ENCODE results near the gene CACNB1.
A peak's percentile ranks its signal among the peaks of the same experiment; 100 is the strongest.

The CACNB1 gene

DNA sequence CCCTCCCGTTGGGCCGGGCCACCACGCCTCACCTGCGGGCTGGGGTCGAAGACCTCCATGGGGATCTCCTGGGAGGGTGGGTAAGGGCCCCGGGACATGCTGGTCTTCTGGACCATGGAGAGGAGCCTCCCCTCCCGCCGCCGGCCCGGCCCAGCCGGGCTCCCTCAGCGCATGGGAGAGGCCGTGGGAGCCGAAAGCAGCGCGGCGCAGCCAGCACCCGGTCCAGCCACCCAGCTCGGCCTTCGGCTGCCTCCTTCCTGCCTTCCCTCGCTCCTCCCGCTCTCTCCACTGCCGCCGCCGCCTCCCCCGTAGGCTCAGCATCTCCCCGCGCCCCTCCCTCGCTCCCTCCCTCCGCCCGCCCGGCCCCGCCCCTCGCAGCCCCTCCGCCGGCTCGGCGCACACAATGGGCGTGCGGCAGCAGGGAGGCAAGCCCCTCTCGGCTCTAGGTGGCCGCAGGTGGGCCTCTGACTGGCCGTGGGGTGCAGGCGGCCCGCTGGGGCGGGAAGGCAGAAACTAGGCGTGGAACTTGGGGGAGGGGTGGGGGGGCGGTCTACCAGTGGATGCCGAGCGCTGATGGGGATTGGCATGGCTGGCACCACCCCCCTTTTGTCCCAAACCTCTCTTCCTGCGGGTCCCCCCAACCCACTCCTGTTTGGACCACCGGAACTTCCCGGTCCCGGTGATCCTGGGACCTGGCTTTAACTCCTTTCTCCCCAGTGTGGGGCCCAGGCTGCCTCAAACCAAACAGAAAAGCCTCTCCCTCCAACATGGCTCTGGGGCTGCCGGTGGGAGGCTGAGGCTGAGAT is at the start of gene CACNB1:
Gene CACNB1, minus strand, starts transcription at position 290 of the 806 bp plus-strand sequence. Its CDS starts 174 bp downstream, at position 116.
- peak; percentile 50 for DNase-seq (ENCODE audit: low read depth)

DNA sequence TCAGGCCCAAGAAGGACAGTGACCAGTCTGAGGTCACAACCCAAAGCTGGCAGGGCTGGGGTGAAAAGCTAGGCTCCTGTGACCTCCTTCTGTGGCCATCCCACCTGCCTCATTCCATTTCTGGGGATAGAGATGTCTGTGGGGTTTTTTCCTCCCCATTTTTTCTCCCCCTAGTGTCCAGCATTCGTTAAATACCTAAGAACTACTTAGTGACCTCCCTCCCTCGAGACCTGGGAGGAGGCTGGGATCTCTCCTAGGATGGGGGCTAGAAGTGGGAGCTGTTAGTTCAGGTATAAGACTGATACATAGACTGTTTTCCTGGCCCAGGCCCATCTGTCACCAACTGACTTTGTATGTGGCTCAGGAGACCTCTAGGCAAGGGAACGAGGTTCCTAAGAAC is 48.8 kb upstream of the CACNB1 start:
- no peak for DNase-seq (ENCODE audit: low read depth)

DNA sequence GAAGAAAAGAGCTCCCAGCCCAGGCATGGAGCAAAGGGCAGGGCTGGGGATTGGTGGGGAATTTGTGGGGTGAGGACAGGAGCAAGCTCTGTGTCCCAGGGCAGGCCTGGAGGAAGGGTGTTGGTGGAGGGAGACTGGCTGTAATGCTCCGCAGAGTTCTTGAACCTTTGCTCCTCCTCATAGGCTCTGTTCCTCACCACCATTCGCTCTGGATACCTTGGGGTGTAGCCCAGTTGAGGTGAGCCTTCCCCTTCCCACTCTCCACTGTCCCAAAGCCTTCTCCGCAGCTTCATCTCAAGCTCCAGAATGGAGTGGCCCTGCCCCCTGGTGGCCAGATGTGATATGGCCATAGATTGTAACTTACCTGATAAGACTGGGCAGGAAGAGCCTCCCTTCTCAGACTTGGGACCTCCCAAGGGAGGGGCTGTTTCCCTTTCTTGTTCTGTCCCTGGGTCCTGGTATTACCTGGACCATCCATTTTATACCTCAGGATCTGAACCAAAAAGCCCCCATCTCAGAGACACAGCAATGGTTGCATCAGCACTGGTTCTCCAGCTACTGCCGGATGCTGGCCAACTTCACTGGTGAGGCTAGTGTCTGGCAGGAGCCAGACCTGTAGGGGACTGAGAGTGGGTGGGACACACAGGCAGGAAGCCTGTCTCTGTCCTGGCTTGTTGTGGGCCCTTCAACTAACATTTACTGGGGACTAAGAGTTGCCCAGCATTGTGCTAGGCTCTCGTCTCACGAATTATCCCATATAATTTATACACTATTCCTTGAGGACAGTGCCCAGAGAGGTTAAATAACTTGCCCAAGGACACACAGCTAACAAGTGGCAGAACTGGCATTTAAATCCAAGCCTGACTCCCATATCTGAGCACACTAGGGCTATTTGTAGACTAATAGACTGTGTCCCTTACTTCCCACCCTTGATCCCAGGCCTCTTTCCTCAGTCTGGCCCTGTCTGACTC is 47.4 kb upstream of the CACNB1 start:
- DNase-seq (ENCODE audit: low read depth): peak; percentile 68

DNA sequence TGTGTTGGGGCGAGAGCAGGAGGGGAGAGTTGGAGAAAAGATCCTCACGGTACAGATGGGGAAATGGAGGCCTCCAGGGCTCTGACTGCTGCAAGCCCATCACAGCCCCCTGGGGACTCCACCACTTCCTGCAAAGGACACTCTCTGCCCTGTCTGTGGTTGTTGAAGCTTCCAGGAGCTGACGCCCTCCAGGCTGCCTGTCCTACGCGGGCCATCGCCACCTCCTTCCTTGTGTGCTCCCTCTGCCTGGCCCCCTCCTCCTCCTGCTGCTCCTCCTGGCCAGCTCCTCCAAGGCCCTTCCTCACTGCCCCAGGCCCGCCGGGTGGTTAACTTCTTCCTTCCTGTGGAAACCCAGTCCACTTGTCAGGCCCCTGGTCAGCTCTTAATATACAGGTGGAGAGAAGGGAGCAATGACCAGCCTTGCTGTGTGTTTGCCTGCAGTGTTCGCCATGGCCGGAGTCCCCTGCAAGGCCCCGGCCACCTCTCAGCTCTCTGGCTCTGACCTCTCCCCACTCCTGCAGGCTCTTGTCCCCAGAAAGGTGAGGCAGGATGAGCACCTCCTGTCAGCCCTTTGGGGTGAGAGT is 46.6 kb upstream of the CACNB1 start:
- DNase-seq (ENCODE audit: low read depth): no peak

DNA sequence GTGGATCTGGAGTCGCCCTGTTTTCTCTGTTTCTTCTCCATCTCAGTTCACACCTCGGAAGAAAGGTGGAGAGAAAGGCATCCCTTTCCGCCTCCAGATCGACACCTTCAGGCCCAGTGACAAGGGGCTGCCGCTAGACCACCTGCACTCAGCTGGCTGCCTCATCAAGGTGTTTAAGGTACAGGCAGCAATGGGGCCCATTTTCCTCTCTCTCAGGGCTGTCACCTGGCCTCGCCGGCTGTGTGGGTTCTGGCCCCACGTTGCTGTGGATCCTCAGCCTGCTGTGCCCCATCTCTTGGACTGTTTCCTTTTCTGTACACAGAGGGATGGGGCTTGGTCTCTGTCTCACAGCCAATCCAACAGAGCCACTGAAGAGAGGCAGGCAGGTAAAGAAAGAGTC is 45.7 kb upstream of the CACNB1 start:
- no peak for DNase-seq (ENCODE audit: low read depth)

DNA sequence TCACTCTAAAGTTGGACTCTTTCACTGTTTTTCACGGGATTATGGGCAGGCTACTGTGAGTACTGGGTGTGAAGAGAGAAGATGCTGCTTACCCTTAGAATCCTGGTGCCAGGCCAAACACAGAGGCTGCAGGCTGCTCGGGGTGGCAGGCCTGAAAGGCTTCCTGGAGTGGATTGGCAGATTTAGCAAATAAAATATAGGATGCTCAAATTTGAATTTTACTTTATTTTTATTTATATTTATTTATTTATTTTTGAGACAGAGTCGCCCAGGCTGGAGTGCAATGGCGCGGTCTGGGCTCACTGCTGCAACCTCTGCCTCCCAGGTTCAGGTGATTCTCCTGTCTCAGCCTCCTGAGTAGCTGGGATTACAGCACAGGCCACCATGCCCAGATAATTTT is 43.2 kb upstream of the CACNB1 start:
- no peak for DNase-seq (ENCODE audit: low read depth)

DNA sequence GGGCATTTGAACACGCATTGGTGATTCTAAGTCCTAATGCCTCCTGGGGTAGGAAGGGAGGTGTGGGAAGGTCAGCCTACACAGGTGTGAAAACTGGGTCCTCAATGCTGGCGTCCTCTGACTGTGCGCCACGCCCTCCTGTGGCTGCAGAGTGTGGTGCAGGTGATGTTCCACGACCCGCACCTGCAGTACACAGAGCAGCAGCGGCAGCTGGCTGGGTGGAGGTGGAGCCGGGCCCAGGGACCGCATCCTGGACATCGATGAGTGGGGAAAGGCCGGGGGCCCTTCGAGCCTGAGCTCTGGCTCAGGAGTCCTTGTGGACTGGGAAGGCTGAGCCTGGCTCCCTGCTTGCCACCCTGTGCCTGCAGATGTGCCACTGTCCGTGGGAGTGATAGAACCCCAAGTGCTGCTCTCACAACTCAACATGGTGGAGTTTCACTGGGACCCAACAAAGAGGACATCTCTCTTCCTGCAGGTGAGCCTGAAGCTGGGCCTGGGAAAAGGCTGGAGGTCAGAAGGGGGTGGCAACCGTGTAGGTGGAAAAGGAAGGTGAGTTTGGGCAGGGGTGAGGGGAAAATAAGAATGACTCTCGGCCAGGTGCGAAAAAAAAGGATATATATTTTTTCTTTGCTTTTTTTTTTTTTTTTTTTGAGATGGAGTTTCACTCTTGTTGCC is 42.3 kb upstream of the CACNB1 start:
- peak; percentile 54 for DNase-seq (ENCODE audit: low read depth)

DNA sequence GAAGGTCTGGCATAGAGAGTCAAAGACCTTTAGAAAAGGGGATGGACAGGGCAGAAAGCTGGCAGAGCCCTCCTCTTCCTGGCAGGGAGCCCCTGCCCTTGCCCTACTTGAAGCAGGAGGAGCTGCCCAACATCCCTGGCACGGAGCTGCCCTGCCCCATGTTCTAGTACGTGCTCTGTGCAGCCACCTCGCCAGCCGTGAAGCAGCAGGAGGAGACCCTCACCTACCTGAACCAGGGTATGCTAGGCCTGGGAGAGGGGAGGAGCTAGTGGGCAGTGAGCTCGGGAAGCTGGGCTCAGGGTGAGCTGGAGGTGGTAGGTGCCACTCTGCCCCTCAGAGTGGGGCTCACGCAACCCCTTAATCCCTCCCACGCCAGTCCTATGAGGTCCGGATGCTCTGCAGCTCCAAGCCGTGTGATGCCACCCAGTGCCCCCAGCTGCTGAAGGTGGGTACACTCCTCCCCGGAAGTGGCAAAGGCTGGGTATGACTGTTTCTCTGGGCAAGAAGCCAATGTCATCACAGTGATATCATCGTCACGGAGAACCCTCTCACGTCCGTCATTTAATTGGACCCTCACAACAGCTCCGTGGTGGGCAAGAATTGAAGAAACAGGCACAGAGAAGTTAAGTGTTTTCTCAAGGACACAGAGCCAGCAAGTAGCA is 41.0 kb upstream of the CACNB1 start:
- peak; percentile 71 for DNase-seq (ENCODE audit: low read depth)

DNA sequence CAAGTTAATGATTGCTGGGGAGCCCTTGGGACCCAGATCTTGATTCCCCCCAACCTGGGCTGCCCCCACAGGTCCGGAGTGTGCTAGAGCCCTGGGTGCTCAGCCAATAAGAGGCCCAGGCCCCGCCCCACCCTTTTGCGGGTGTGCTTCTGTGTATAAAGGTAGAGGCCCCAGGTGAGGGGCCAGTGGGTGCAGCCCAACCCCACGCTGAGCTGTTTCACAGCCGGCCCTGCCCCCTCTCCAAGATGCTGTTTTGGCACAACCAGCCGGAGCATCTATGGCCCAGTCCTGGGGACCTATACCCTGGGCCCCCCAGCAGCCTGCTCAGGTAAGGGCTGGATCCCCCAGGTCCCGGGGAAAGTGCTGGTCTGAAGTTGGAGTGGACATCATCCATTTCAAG is 40.1 kb upstream of the CACNB1 start:
- no peak for DNase-seq (ENCODE audit: low read depth)

DNA sequence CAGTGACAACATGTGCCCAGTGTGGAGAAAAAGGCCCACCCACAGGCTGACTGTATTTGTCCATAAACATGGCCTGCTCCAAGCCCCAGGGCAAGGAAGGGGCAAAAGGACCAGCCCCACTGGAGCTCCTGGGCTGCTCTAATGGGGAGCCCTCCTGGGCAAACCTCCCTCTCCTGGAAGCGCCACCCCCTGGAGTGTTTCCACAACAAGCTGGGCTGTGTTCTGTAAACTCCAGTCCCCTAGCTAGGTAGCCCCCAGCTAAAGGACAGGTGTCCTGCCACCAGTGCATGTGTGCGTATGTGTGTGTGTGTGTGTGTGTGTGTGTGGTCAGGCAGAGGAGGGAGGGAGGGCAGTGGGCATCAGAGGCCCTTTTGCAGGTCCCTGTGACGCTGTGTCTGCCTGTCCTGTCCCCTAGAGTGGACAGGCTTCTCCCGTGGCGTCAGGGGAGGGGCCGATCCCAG is 39.5 kb upstream of the CACNB1 start:
- DNase-seq (ENCODE audit: low read depth): no peak

DNA sequence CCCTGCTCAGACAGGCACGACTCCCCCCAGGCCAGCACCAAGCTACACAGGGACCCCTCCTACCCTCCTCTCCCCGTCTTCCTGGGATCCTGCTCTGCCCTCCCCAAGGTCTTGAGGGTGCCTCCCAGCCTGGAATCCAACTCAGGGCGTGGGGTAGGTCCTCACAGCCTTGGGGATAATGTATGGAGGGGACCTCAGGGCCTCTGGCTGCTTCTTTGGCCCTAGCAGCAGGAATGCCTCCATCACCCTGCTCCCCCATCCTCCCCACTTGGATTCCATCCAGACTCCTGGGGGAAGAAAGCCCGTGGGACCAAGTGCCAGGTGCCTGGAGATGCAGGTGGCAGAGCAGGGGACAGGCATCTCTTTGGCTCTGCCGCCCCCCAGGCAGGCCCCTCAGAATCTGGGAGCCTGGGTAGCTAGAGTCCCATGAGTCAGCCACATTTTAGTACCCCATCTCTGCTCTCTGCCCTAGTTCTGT is 39.0 kb upstream of the CACNB1 start:
- no peak for DNase-seq (ENCODE audit: low read depth)

DNA sequence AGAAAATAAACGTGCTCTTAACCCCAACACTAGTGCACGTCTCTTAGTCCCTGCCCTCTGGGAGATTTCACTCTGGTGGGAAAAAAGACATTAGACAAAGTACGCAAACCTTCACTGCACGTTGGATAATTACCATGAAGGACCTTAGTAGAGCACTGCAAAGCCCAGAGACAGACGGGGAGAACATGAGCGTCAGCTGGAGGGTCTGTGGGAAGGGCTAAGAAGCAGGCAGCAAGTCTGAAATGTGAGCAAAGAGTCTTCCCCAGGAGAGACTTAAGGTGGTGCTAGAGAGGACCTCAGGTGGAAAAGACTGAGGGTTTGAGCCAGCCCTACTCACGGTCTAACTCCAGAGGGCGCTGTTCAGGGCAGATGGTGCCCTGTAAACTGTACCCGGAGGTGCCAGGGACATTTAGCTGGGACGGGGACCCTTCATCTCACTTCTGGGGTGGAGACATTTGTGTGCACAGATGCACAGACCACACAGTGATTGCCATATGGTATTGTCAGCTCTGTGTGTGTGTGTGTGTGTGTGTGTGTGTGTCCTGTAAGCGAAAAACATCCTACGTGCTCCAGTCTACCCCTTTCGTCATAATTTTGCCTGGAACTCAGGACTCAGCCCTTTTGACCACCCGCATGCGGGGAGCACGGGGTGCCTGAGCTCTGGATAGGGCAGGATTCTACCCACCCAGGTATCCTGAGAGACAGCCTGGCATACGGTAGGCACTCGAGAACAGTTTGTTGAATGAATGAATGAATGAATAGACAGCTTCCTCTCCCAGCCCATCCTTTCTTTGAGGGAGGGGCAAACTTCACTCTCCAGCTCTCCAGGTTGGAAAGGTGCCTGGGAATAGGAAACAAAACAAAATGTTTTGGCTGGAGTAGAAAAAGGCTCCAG is 38.3 kb upstream of the CACNB1 start:
- no peak for DNase-seq (ENCODE audit: low read depth)

DNA sequence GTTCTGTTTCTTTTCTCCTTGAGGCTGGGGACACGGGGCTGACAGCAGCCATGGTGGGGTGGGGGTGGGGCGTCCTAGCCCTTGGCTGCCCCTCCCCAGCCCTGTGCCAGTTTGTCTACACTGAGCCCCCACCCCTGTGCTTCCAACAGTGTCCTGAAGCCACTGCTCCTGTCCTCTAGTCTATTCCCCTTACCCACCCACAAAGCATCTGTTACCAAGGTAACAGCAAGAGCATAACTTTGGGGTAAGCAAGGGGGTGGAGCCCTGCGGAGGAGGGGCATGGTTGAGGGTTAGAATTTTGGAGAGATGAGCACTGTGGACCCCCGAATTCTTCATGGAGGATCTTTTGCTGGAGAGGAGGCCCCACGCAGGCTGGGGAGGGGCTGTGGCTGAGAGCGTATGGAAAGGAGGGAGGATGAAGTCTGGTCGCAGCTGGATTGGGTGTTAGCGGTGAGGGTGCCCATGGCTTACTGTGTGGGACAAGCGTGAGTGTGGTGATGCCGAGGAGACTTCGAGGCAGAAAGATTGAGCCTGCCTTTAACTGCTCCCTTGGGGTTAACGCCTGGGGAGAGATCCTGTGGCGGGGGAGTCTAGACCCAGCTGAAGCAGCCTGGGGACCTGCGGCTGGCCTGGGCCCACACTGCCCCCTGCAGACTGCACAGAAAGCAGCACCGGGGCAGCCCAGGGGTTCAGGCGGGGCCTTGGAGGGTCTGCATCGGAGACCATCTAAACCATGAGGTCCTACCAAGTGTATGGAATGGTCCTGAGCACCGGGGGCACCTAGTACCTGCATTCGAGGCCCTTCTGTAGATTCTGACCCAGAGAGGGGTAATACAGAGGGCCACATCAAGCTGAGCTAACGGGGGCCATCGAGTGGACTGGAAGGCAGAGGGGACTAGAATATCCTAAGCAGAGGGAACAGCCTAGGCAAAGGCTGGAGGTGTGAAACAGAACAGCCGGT is 34.4 kb upstream of the CACNB1 start:
- peak; percentile 29 for DNase-seq (ENCODE audit: low read depth)

DNA sequence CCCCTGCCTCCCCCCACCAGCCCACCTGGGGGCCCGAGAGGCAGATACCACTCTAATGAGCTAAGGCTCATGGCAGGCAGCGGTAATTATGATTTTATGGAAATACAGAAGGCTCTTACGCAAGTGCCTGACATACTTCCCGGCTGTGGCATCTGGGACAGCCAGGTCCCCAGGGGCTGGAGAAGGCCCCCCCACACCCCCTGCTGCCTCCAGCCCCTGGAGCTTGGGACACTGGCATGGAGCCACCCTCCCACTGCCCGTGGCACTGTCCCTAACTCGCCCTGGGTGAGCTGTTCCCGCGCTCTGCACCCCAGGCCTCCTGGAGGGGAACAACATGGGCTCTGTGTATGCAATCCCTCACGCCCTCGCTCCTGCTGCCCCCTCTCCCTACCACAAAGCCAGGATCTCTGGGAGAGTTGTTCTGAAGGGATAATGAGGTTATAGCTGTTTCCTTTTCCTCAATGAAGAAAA is 33.7 kb upstream of the CACNB1 start:
- no peak for DNase-seq (ENCODE audit: low read depth)

DNA sequence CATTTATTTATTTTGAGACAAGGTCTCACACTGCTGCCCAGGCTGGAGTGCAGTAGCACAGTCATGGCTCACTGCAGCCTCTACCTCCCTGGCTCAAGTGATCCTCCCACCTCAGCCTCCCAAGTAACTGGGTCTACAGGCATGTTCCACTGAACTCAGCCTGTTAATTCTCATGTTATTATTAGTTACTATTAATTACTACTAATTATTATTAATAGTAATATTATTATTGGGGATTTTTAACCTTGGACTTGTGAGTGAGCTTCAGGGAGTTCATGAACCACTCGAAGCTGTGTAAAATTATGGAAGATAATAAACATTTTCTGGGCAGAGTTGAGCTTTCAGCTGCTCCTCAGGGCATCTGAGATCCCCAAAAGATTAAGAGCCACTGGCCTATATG is 32.9 kb upstream of the CACNB1 start:
- no peak for DNase-seq (ENCODE audit: low read depth)

DNA sequence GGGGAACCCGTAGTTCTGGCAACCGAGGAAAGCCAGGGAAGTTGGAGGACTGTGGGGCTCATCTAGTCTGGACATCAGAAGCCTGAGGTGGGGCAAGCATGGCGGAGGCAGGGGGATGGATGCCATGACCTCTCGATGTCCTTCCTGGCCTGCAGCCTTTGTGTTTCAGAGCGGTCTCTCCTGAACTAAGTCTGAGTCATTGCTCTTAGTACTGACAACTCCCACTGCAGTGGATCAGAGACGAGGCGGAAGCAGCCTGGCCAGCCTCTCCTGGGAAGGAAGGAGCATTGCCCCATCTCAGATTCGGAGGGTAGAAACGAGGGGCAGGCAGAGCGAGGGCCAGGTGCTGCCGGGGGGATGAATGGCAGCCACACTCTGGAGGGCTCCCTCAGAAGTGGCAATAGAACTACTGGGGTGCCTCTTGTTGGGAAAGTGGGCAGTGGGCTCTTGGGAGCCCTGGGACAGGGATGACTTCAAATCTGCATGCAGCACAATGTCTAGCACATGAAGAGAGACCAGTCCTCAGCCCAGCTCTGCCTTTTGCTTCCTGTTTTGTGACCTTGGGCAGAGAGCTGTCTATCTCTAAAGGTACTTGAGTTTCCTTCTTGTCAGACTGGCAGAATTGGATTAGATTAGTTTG is 31.9 kb upstream of the CACNB1 start:
- no peak for DNase-seq (ENCODE audit: low read depth)

DNA sequence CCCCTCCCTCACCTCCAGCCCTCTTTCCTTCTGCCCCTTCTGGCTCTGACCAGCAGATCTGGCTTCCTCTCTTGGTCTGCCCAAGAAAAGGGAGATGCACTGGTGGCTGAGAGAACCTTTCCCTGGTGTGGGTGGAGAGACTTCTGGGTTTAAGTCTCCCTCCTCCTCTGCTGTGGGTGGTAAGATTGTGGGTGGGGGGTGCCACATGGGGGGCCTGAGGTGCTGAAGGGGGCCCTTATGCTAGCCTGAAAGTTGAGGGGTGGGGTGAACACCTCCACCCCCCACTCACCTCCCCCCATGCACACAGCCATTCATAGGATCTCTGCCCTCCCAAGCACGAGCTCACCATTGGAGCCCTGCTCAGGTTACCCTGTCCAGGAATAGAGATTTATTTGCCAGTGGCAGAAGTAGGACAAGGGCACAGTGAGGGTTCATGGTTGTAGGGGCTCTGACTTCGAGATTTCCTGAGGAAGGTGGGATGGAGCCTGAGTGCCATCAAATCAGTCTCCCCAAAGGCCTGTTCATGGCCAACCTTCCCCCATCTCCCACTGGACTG is 30.0 kb upstream of the CACNB1 start:
- DNase-seq (ENCODE audit: low read depth): no peak

Measured in activated T-helper 1 cell treated with Interleukin-2 at 50 U/mL for 16 hours (primary cell).